Activated CD8-positive, alpha-beta memory T cell treated with anti-CD3 and anti-CD28 coated beads, Interleukin-2, amount 10 ng/mL, durations not matched to agents 7 days and 5 days (primary cell): ENCODE measurements around the gene ANKRD66. TPM values are rescaled to one million over a fixed set of nuclear protein-coding genes. Genes with fewer than 3 reads are reported as not detected.
"Not testable (repeated sequence)": the region's sequence is repeated elsewhere in the genome, so short reads cannot be mapped to it uniquely, and the experiment has no call there.

Experiments
- ATAC-seq: fragments of 150-1000 bp; cut with Tn5 transposase; one replicate; pipeline ENCODE4 v1.10.0; 2021; ENCODE audit warnings: moderate library complexity
- CTCF ChIA-PET: fragments of 350-600 bp; sonication (Branson Sonifier 250); formaldehyde crosslinking; loops from one replicate; lab custom pipeline; 2021; ENCODE audit warnings: antibody characterized with exemption; lab: Charles Lee
- DNase-seq: peaks from one replicate; pipeline ENCODE4 v3.0.0-alpha.2; 2020
- H3K27ac Mint-ChIP-seq: one replicate; pipeline ENCODE4 v1.8.0; 2021; ENCODE audit warnings: mild to moderate bottlenecking, mixed read lengths
- H3K27me3 Mint-ChIP-seq: one replicate; pipeline ENCODE4 v1.8.0; 2021; ENCODE audit warnings: mixed read lengths
- H3K36me3 Mint-ChIP-seq: one replicate; pipeline ENCODE4 v1.8.0; 2021; ENCODE audit warnings: mild to moderate bottlenecking, mixed read lengths
- H3K4me1 Mint-ChIP-seq: one replicate; pipeline ENCODE4 v1.8.0; 2021; ENCODE audit warnings: mixed read lengths
- H3K4me3 Mint-ChIP-seq: one replicate; pipeline ENCODE4 v1.8.0; 2021; ENCODE audit warnings: mild to moderate bottlenecking, moderate library complexity, mixed read lengths
- H3K9me3 Mint-ChIP-seq: one replicate; pipeline ENCODE4 v1.8.0; 2022; ENCODE audit warnings: low read depth, mixed read lengths
- total RNA-seq, 2 experiments: library from RNA; stranded (reverse); gene quantifications; one replicate each; pipeline ENCODE4 v1.2.3, GENCODE V29; 2021

Gene ANKRD66
- total RNA-seq, 2 experiments from 2014 or later, result not detected

DNA sequence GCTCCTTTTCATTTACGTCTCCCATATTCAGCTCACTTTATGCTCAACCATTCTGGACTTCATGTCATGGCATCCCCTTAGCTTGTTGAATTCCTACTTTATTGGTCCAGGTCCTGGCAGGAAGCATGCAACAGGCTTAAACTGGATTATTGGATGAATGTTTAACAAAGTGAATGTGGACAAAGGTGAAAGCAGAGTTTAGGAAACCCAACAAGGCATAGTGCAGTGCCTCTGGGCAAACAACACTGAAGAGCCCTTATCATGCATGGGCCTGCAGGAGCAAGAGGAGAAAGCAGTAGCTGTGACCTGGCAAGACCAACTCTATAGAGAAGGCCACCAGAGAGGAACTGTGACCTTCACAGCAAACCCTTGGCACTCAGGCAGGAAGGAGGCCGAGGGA lies 5.3 kb upstream of the ANKRD66 start:
- Mint-ChIP-seq H3K4me3 (no peak overlapping the region), H3K27ac (no peak overlapping the region), H3K27me3 (peaks cover 32% of the 10 kb centered on the region), H3K9me3 (no peaks in the 10 kb centered on the region), H3K4me1 (no peaks in the 10 kb centered on the region), H3K36me3 (no peaks in the 10 kb centered on the region)
- DNase-seq, result no peak
- CTCF ChIA-PET, result no interaction called here
- ATAC-seq, result no peak

DNA sequence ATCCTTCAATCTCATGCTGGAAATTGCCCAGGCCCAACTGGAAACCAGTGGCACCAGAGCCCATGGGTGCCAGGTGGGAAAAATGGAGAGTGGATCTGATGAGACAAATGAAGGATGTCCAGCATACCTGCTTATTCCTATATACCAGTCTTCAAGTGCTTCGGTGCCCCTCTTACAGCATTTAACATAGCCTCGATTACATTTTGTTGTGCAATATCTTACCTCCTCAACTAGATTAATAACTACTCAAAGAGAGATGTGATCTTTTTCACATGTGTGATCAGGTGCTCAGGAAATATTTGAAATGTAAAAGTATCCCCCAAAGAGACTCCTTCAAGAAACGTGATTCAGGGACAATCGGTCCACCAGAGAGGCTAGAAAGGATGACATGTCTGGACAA lies 4.8 kb upstream of the ANKRD66 start:
- H3K4me3 Mint-ChIP-seq, result no peak overlapping the region
- peaks cover 30% of the 10 kb centered on the region for H3K27me3 Mint-ChIP-seq
- DNase-seq (no peak), ATAC-seq (no peak)
- no peaks in the 10 kb centered on the region for H3K36me3 Mint-ChIP-seq
- no peaks in the 10 kb centered on the region for H3K4me1 Mint-ChIP-seq
- no peaks in the 10 kb centered on the region for H3K9me3 Mint-ChIP-seq
- H3K27ac Mint-ChIP-seq, result no peak overlapping the region
- CTCF ChIA-PET, result no interaction called here

DNA sequence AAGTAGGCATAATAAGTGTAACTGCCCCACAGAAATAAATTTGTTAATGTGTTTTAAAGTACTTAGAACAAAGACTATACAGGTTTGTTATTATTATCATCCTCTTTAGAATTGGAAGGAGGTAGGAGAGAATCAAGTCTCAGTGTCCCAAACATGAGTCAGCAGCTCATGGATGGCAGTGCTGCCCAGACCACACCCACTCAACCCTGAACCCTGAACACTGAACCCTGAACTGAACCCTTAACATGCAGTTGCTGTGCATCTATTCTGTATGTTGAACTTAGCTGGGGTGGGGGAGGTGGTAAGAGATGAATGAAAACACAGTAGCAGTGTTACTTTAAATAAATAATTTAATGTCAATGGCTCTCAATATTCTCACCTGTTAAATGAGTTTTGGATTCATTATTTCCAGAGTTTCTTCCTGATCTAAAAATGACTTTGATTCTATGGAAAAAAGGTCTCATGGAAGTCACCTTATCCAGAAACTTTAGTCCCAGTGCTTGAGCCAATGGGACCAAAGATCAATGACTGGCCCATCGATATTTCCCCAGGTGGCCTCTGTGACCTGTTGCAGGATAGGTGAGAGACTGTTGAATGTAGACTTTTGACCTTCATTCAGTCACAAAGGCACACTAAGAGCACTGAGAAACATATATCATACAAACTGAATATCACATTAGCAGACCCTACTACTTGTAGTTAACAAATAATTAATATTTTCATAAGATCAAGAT lies 3.1 kb upstream of the ANKRD66 start:
- Mint-ChIP-seq H3K4me3 (no peak overlapping the region), H3K27me3 (peaks cover 19% of the 10 kb centered on the region), H3K36me3 (no peaks in the 10 kb centered on the region), H3K27ac (no peak overlapping the region), H3K4me1 (no peaks in the 10 kb centered on the region), H3K9me3 (no peaks in the 10 kb centered on the region)
- DNase-seq (no peak), ATAC-seq (no peak)
- CTCF ChIA-PET, result no interaction called here

DNA sequence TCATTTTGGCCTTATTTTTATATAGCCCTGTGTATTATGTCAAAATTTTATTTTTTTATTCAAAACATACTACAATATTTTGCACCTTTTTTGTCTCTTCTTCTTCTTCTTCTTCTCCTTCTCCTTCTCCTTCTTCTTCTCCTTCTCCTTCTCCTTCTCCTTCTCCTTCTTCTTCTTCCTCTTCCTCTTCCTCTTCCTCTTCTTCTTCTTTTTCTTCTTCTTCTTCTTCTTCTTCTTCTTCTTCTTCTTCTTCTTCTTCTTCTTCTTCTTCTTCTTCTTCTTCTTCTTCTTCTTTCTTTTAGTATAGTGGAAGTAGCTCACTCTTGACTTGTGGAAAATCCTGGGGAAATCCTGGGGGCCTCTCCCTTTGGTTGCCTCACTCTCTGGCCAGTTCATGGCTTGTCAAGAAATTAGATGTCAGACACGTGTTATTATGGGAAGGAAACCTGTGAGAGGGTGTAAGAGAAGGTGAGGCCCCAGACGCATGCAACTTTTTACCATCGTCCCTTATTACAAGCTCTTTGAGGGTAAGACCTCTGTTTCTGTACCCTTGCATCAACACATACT lies 2.5 kb upstream of the ANKRD66 start:
- H3K9me3 Mint-ChIP-seq, H3K4me1 Mint-ChIP-seq, H3K36me3 Mint-ChIP-seq, H3K4me3 Mint-ChIP-seq, ATAC-seq, H3K27ac Mint-ChIP-seq, CTCF ChIA-PET, DNase-seq: not testable (repeated sequence)
- H3K27me3 Mint-ChIP-seq, result peaks cover 15% of the 10 kb centered on the region

DNA sequence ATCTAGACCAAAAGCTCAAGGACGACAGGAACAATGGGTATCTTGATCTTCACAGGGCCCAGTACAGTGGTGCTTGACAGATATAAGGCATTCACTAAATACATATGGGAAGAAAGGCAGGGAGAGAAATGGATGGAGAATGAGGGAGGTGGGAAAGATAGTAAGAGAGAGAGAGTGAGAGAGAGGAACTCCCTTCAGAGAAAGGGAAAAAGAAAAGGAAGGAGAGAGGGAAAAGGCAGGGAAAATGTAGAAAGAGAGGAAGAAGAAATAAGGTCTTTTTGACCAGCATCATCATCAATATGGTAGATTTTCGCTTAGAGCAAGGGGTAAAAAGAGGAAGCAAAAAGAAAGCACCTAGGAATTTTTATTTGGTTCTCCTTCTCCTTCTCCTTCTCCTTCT lies 760 bp upstream of the ANKRD66 start:
- CTCF ChIA-PET, result no interaction called here
- H3K27me3 Mint-ChIP-seq, result peaks cover 13% of the 10 kb centered on the region
- H3K4me3 Mint-ChIP-seq, result no peak overlapping the region
- H3K4me1 Mint-ChIP-seq, result no peaks in the 10 kb centered on the region
- no peak for DNase-seq
- no peak for ATAC-seq
- no peaks in the 10 kb centered on the region for H3K36me3 Mint-ChIP-seq
- H3K27ac Mint-ChIP-seq, result no peak overlapping the region
- no peaks in the 10 kb centered on the region for H3K9me3 Mint-ChIP-seq

DNA sequence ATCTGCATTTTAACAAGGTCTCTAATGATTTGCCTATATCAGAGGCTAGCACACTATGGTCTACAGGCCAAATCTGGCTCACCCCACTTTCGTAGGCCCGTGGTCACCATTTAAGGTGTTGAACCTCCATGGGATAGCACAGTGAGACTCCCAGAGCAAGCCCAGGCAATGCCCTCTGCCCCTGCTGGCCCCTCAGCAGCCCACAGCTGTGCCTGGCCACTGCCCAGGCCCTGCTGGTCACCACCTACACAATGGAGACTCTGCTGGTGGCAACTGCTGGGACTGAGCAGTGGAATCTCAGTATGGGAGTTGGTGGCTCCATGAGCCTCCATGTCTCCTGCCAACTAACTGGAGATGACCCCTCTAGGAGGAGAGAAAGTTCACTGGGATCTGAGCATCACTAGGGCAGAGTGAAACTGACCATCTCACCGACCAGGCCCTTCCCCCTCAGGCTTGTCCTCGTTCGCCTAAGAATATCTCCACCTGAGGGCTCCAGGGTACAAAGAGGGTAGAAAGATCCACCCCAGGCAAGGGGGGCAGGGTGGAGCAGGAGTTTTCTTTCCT lies 2.3 kb downstream of the ANKRD66 start:
- CTCF ChIA-PET, result no interaction called here
- no peak overlapping the region for H3K4me3 Mint-ChIP-seq
- DNase-seq, result no peak
- H3K27ac Mint-ChIP-seq, result no peak overlapping the region
- no peak for ATAC-seq
- no peaks in the 10 kb centered on the region for H3K4me1 Mint-ChIP-seq
- H3K27me3 Mint-ChIP-seq, result peaks cover 10% of the 10 kb centered on the region
- H3K9me3 Mint-ChIP-seq, result no peaks in the 10 kb centered on the region
- H3K36me3 Mint-ChIP-seq, result no peaks in the 10 kb centered on the region

DNA sequence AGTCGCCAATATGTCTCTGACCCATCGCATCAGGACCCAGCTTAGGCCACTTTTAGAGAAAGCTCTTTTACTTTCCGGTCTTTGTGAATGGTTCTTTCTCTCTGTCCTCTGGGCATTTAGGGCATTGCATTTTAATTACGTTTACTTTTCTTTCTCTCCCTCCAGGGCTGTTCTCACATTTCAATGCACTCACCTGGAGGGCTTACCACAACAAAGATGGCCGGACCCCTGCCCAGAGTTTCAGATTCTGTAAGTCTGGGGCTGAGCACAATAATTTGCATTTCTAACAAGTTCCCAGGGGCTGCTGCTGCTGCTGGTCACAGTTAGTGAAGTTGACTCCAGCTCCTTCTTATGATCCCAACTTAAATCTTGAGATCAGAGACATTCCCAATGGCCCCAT lies 3.0 kb downstream of the ANKRD66 start:
- CTCF ChIA-PET, result no interaction called here
- Mint-ChIP-seq H3K9me3 (no peaks in the 10 kb centered on the region), H3K27me3 (peaks cover 10% of the 10 kb centered on the region), H3K27ac (no peak overlapping the region), H3K4me3 (no peak overlapping the region), H3K36me3 (no peaks in the 10 kb centered on the region), H3K4me1 (no peaks in the 10 kb centered on the region)
- DNase-seq, result no peak
- no peak for ATAC-seq

DNA sequence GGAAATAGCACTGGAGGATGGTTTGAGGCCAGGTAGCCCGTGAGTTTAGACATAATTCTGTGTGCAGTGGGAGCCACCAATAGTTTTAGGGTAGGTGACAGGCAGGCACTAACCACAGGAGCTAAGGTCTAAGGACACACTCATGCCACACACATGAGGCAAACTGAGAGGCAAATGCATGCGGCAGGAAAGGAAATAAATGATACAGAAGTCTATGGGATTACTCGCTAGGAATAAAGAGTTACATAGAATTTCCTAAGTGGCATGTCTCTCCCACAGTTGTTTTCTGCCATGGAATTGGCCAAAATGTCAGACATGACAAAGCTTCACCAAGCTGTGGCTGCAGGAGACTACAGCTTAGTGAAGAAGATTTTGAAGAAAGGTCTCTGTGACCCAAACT lies 4.9 kb downstream of the ANKRD66 start:
- CTCF ChIA-PET, result no interaction called here
- ATAC-seq, result no peak

DNA sequence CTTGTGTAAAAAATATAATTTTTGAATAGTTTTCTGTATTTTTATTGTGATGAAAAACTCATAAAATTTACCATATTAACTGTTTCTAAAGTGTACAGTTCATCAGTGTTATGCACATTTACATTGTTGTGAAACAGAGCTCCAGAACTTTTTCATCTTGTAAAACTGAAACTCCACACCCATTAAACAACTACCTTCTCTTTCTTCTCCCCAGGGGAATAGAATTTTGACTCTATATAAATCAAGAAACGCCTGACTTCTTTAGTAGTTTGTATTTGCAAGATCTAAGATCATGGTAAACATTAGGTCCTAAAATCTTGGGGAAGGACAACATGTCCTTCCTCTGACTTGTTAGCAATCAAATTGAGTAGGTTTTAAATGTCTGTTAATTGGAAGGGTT lies 9.1 kb downstream of the ANKRD66 start:
- Mint-ChIP-seq H3K4me1 (no peaks in the 10 kb centered on the region), H3K27me3 (no peaks in the 10 kb centered on the region), H3K36me3 (no peaks in the 10 kb centered on the region), H3K9me3 (no peaks in the 10 kb centered on the region), H3K4me3 (no peak overlapping the region), H3K27ac (no peak overlapping the region)
- CTCF ChIA-PET, result interaction anchor here (0.6 kb wide), 1 partner anchor 105 kb away, joined by 3 read pairs; no protein-coding TSS in a partner anchor
- DNase-seq (no peak), ATAC-seq (no peak)

More for the DNA sequence above, 4.9 kb downstream of the ANKRD66 start:
- Mint-ChIP-seq H3K36me3 (no peaks in the 10 kb centered on the region), H3K27ac (no peak overlapping the region), H3K4me3 (no peak overlapping the region), H3K9me3 (no peaks in the 10 kb centered on the region), H3K4me1 (no peaks in the 10 kb centered on the region), H3K27me3 (no peaks in the 10 kb centered on the region)
- DNase-seq, result no peak

DNA sequence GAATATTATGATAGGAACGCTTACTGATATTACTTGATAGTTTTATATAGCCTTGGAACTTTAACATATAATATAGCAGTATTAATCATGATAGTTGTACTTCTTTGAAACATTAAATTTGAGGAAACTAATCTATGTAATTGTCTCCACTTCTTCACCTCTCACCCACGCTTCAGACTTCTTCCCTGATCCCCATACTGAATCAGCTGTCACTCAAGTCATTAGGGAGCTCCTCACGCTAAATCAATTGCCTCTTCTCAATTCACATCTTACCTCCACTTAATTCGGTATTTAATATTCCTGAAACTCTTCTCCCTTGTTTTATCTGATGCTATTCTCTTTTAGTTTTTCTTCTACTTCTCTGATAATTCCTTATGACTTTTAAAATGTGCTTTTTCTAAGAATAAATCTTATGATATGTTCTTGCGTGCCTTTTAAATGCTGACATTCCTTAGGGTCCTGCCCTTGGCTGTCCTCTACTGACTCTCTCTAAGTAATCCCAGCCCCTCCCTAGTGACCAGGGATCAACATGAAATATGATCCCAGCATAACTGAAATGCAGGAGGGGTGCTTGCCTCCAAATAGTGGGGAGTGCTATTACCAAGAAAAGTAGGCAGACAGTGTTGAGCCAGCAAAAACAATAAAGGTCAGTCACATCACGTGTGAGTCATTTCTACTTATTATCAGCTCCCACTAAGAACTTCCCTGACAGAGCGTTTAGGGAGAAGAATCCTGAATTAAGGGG lies 9.9 kb downstream of the ANKRD66 start:
- no peaks in the 10 kb centered on the region for H3K4me1 Mint-ChIP-seq
- H3K27ac Mint-ChIP-seq, result no peak overlapping the region
- H3K9me3 Mint-ChIP-seq, result no peaks in the 10 kb centered on the region
- CTCF ChIA-PET, result no interaction called here
- H3K27me3 Mint-ChIP-seq, result no peaks in the 10 kb centered on the region
- DNase-seq, result no peak
- H3K36me3 Mint-ChIP-seq, result no peaks in the 10 kb centered on the region
- no peak overlapping the region for H3K4me3 Mint-ChIP-seq
- no peak for ATAC-seq

DNA sequence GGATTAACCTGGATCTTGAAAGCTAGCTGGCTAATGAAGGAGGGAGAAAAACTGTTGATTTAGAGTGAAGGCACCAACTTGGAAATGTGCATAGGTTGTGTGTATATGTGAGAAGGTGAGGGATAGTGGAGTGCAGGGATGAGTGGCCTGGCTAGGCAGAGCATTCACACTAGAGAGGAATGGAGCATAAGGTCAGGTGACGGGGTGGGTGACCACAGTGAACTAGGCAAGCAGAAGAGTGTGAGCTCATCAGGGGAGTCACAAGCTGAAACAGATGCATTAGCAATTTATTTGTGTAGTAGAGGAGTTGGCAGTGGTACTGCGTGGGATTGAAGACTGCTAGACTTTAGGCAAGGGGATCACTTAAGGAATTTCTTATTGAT lies 10.5 kb downstream of the ANKRD66 start:
- H3K4me1 Mint-ChIP-seq, result no peaks in the 10 kb centered on the region
- no peaks in the 10 kb centered on the region for H3K9me3 Mint-ChIP-seq
- CTCF ChIA-PET, result no interaction called here
- no peaks in the 10 kb centered on the region for H3K27me3 Mint-ChIP-seq
- H3K27ac Mint-ChIP-seq, result no peak overlapping the region
- H3K36me3 Mint-ChIP-seq, result no peaks in the 10 kb centered on the region
- no peak overlapping the region for H3K4me3 Mint-ChIP-seq
- DNase-seq (no peak), ATAC-seq (no peak)

DNA sequence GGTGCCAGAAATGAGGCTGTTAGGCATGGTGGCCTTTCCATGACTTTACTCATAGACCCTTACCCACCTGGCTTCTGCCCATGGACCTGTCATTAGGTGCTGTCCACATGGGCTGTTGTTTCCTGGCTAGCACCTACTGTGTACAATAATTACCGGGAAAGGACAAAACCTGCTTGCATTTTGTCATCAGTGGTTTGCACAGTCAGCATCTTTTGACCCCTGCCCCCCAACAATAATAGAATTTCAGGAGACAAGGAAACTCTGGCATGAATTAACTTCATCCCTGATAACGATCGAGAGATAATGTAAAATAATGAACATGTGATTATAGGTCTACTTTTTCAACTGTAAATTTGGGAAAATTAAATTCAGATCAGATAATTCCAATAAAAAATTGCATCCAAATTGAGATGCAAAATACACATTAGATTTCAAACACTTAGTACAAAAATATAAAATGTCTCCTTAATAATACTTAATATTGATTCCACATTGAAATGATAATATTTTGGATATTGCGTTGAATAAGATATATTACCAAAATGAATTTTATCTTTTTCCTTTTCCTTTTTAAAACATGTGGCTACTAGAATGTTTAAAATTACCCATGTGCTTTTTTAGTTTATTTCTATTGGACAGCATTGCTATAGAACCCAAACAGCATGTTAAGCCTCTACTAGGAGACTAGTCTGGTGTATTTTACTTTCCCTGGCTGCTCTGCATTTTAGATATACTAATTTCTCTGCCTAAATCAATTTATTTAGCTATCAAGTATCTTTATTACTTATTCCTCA lies 12.4 kb downstream of the ANKRD66 start:
- CTCF ChIA-PET, result no interaction called here
- H3K9me3 Mint-ChIP-seq, result no peaks in the 10 kb centered on the region
- no peak overlapping the region for H3K27ac Mint-ChIP-seq
- H3K27me3 Mint-ChIP-seq, result no peaks in the 10 kb centered on the region
- no peaks in the 10 kb centered on the region for H3K36me3 Mint-ChIP-seq
- no peaks in the 10 kb centered on the region for H3K4me1 Mint-ChIP-seq
- no peak overlapping the region for H3K4me3 Mint-ChIP-seq
- no peak for ATAC-seq
- no peak for DNase-seq

DNA sequence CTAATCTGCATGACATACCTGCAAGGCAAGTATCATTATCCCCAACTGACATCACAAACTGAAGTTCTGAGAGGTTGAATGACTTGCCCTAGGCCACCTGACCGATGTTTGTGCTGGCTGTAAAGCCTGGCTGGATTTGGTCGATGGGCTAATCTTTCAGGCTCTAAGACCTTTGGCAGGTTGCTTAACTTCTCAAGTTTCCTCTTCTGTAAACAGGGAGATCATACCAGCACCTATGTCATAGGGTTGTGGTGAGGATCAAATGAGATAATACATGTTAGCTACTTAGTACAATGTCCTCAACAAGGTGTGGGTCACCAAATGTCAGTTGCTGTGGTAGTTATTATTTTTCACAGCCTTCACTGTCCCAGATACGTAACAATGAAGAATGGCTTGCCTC lies 14.2 kb downstream of the ANKRD66 start:
- DNase-seq (no peak), ATAC-seq (no peak)
- CTCF ChIA-PET, result no interaction called here
- H3K4me1 Mint-ChIP-seq, result no peaks in the 10 kb centered on the region
- no peaks in the 10 kb centered on the region for H3K27me3 Mint-ChIP-seq
- H3K4me3 Mint-ChIP-seq, result no peak overlapping the region
- no peaks in the 10 kb centered on the region for H3K9me3 Mint-ChIP-seq
- no peaks in the 10 kb centered on the region for H3K36me3 Mint-ChIP-seq
- H3K27ac Mint-ChIP-seq, result no peak overlapping the region
